HepG2 (cell line): Measurements from ENCODE around the gene RASSF7. TPM values are rescaled to one million over a fixed set of nuclear protein-coding genes. Genes with fewer than 3 reads are reported as not detected.

Experiments
- ATAC-seq: fragments of 200-7000 bp; cut with Tn5 transposase; 3 replicates; pipeline ENCODE4 v1.9.1; 2020; ENCODE audit warnings: mild to moderate bottlenecking, moderate library complexity
- BruUV-seq: library from RNA; stranded (reverse); fragments of 400-500 nt; replicated peaks from 2 replicates; lab custom pipeline; 2021; lab: Mats Ljungman, UMichigan
- CTCF ChIA-PET: fragments of 300-600 bp; formaldehyde crosslinking; extraction: SDS; loops from one replicate; lab custom pipeline; 2021; ENCODE audit warnings: low total read pairs, inconsistent platforms, low intra/inter-chr PET ratio; lab: Yijun Ruan, JAX
- POLR2A ChIA-PET: fragments of 350-600 bp; sonication (Branson Sonifier 250); formaldehyde crosslinking; loops from one replicate; lab custom pipeline; 2020; ENCODE audit warnings: antibody characterized with exemption, inconsistent platforms; lab: Yijun Ruan, JAX
- DNase-seq: peaks from one replicate; pipeline ENCODE4 v3.0.0-alpha.2; 2015; ENCODE audit warnings: low spot score
- FAIRE-seq: peaks from 3 replicates; lab custom pipeline; 2011; peaks lifted over from hg19 to GRCh38; lab: Jason Lieb, UNC
- H2AFZ ChIP-seq: one replicate; pipeline ENCODE4 v1.6.1; 2011; ENCODE audit warnings: low read length, inconsistent platforms
- H3K27ac ChIP-seq: fragments of 300-600 bp; 3 replicates; pipeline ENCODE4 v1.8.0; 2011; ENCODE audit warnings: mixed run types, mild to moderate bottlenecking, mixed read lengths, low read length, inconsistent platforms; ENCODE audit not compliant: insufficient read depth; ENCODE audit errors: extremely low read length
- H3K27me3 ChIP-seq, 2 experiments: fragments of 200-600 bp in 1 of 2; 2 replicates in 1 of 2; 3 replicates in 1 of 2; pipeline versions ENCODE4 v1.6.0 to v1.8.0; 2011; ENCODE audit warnings: low read length in 2 of 2, mild to moderate bottlenecking in 2 of 2, moderate library complexity in 2 of 2, inconsistent platforms in 1 of 2; ENCODE audit not compliant: insufficient read depth in 2 of 2, control insufficient read depth in 1 of 2
- H3K36me3 ChIP-seq, 2 experiments: fragments of 200-600 bp in 1 of 2; replicated peaks in 1 of 2; 2 replicates in 1 of 2; 3 replicates in 1 of 2; pipeline versions ENCODE4 v1.5.1 to v1.8.0; 2011; ENCODE audit warnings: low read length in 2 of 2, inconsistent platforms in 1 of 2; ENCODE audit not compliant: insufficient read depth in 2 of 2, control insufficient read depth in 1 of 2
- H3K4me1 ChIP-seq: 2 replicates; pipeline ENCODE4 v1.5.1; 2012; ENCODE audit warnings: low read length, inconsistent platforms; ENCODE audit not compliant: insufficient read depth
- H3K4me2 ChIP-seq: 2 replicates; pipeline ENCODE4 v1.6.0; 2011; ENCODE audit warnings: low read depth, low read length, inconsistent platforms
- H3K4me3 ChIP-seq, 3 experiments: fragments of 200-600 bp in 1 of 3; sonication (generic), shearing (Covaris generic) in 1 of 3; replicated peaks in 1 of 3; 2 replicates each; pipeline ENCODE4 v1.5.1; 2011 to 2016; ENCODE audit warnings: low read length in 3 of 3, inconsistent platforms in 2 of 3, low read depth in 2 of 3, mild to moderate bottlenecking in 2 of 3, control low read depth in 1 of 3, mixed read lengths in 1 of 3; ENCODE audit not compliant: insufficient read depth in 1 of 3
- H3K79me2 ChIP-seq: one replicate; pipeline ENCODE4 v1.6.1; 2011; ENCODE audit warnings: low read length, inconsistent platforms; ENCODE audit not compliant: insufficient read depth
- H3K9ac ChIP-seq: 2 replicates; pipeline ENCODE4 v1.6.0; 2011; ENCODE audit warnings: mild to moderate bottlenecking, low read depth, low read length, inconsistent platforms; ENCODE audit not compliant: insufficient read depth
- H3K9me3 ChIP-seq: 2 replicates; pipeline ENCODE4 v1.5.1; 2012; ENCODE audit warnings: mild to moderate bottlenecking, low read length
- H4K20me1 ChIP-seq: 2 replicates; pipeline ENCODE4 v1.6.0; 2011; ENCODE audit warnings: inconsistent platforms, mild to moderate bottlenecking, low read length, moderate library complexity; ENCODE audit not compliant: insufficient read depth
- AKAP8 ChIP-seq: sonication (generic); formaldehyde crosslinking; IDR thresholded peaks from 2 replicates; pipeline ENCODE4 v1.5.1; 2020; ENCODE audit warnings: mild to moderate bottlenecking, missing genetic modification reagents
- DNMT1 ChIP-seq: sonication (generic); formaldehyde crosslinking; IDR thresholded peaks from 2 replicates; pipeline ENCODE4 v1.5.1; 2020; ENCODE audit warnings: mild to moderate bottlenecking, missing genetic modification reagents
- DR1 ChIP-seq: sonication (generic); formaldehyde crosslinking; IDR thresholded peaks from 2 replicates; pipeline ENCODE4 v1.8.0; 2021; ENCODE audit warnings: mild to moderate bottlenecking, missing genetic modification reagents, inconsistent platforms
- MEIS2 ChIP-seq: sonication (generic); formaldehyde crosslinking; IDR thresholded peaks from 2 replicates; pipeline ENCODE4 v1.9.0; 2021; ENCODE audit warnings: mild to moderate bottlenecking, missing genetic modification reagents
- PHF8 ChIP-seq: sonication (generic); formaldehyde crosslinking; IDR thresholded peaks from 2 replicates; pipeline ENCODE4 v1.5.0; 2020; ENCODE audit warnings: missing genetic modification reagents
- SP1 ChIP-seq, 2 experiments: fragments of 450-650 bp in 1 of 2; sonication (generic) in 1 of 2; formaldehyde crosslinking in 1 of 2; IDR thresholded peaks; 2 replicates each; pipeline versions ENCODE4 v1.4.0 to v1.6.1; 2016 to 2020; ENCODE audit warnings: missing genetic modification reagents in 1 of 2
- ZNF121 ChIP-seq: sonication (generic); formaldehyde crosslinking; IDR thresholded peaks from 2 replicates; pipeline ENCODE4 v1.5.0; 2020; ENCODE audit warnings: mild to moderate bottlenecking, missing genetic modification reagents
- ZNF232 ChIP-seq: sonication (generic); formaldehyde crosslinking; IDR thresholded peaks from 2 replicates; pipeline ENCODE4 v1.4.0; 2020; ENCODE audit warnings: missing genetic modification reagents, borderline replicate concordance
- ZNF260 ChIP-seq: sonication (generic); formaldehyde crosslinking; IDR thresholded peaks from 2 replicates; pipeline ENCODE4 v1.4.0; 2020; ENCODE audit warnings: missing genetic modification reagents, low read depth, mild to moderate bottlenecking, borderline replicate concordance
- ZNF883 ChIP-seq: sonication (generic); formaldehyde crosslinking; IDR thresholded peaks from 2 replicates; pipeline ENCODE4 v1.5.1; 2020; ENCODE audit warnings: mild to moderate bottlenecking, missing genetic modification reagents; ENCODE audit errors: not compliant biosample characterization
- WGBS: methylation state at CpG from one replicate; pipeline ENCODE4 v1.1.6; 2017; ENCODE audit warnings: low lambda C conversion rate; 5-methylcytosine and 5-hydroxymethylcytosine counted together
- in situ Hi-C: cut with HindIII; loops from 2 replicates; pipeline ENCODE4 v1.10.0; 2017; ENCODE audit warnings: low pct_unique_long_range_greater_than_20kb; ENCODE audit not compliant: extremely low pct_ligation_motif_present
- intact Hi-C: fragments of 100-400 bp; cut with micrococcal nuclease; formaldehyde crosslinking; loops from one replicate; pipeline ENCODE4 v1.10.0; 2022; ENCODE audit not compliant: unreplicated experiment
- polyA plus RNA-seq, 8 experiments: library from polyadenylated mRNA; depleted of rRNA in 3 of 8; stranded (reverse) in 7 of 8; unstranded in 1 of 8; fragments of >200 nt; fragmentation: Illumina TruSeq in 4 of 8; extraction: Trizol in 4 of 8; gene quantifications; 2 replicates each; pipeline versions ENCODE4 v1.2.1 to v1.2.3, GENCODE V29; 2011 to 2016; ENCODE audit warnings: low read depth in 4 of 8, missing spikeins in 1 of 8, mixed read lengths in 1 of 8; ENCODE audit not compliant: insufficient read depth in 1 of 8
- total RNA-seq, 5 experiments: library from RNA; depleted of rRNA; stranded (reverse); fragments of >200 nt; fragmentation: Illumina TruSeq; extraction: Trizol; gene quantifications; 2 replicates each; pipeline ENCODE4 v1.2.3, GENCODE V29; 2016; ENCODE audit warnings: low read depth in 1 of 5
- TF ChIP-seq, protein P1 (sequence below): sonication (generic); formaldehyde crosslinking; IDR thresholded peaks from 2 replicates; pipeline ENCODE4 v1.5.1; 2020; ENCODE audit warnings: mild to moderate bottlenecking, missing genetic modification reagents, moderate library complexity
- TF ChIP-seq, protein P2 (sequence below): sonication (generic); formaldehyde crosslinking; IDR thresholded peaks from 2 replicates; pipeline ENCODE4 v1.8.0; 2023; ENCODE audit warnings: mild to moderate bottlenecking, missing genetic modification reagents
- TF ChIP-seq, protein P3 (sequence below), 2 experiments: fragments of 450-650 bp in 1 of 2; sonication (generic) in 1 of 2; formaldehyde crosslinking; IDR thresholded peaks; 2 replicates each; pipeline versions ENCODE4 v1.5.0 to v1.8.0; 2020 to 2022; ENCODE audit warnings: mild to moderate bottlenecking in 1 of 2, missing genetic modification reagents in 1 of 2
- TF ChIP-seq, protein P4 (sequence below): sonication (generic); formaldehyde crosslinking; IDR thresholded peaks from 2 replicates; pipeline ENCODE4 v1.4.0; 2020; ENCODE audit warnings: missing genetic modification reagents, borderline replicate concordance

RASSF7 gene
- total and polyA plus RNA-seq, 2 of the 13 experiments (the other 11 are each of a cell fraction or from before 2014, with no cell fraction given), result 20.2 to 28.6 TPM

DNA sequence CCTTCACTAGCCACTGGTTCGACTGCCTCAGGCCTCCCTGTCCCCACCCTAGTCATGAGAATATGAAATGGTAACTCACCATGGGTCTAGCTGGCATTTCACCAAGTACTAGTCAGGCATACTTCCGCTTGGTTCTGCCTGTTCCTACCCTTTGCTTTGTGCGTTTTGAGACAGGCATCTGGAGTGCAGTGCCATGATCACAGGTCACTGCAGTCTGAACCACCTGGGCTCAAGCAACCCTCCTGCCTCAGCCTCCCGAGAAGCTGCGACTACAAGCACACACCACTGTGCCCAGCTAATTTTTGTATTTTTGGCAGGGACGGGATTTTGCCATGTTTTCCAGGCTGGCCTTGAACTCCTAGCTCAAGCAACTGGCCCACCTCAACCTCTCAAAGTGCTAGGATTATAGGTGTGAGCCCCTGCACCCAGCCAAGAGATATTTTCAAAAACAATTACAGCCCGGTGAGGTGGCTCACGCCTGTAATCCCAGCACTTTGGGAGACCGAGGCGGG lies 39.5 kb upstream of the RASSF7 start:
- H3K9ac ChIP-seq, result no peak overlapping the region
- intact Hi-C loops (no loop called here), in situ Hi-C loops (no loop called here)
- H3K27ac ChIP-seq, result no peak overlapping the region
- H4K20me1 ChIP-seq, result no peaks in the 10 kb centered on the region
- H3K4me1 ChIP-seq, result peaks cover 44% of the 10 kb centered on the region
- no peak overlapping the region for H2AFZ ChIP-seq
- DNase-seq (no peak), ATAC-seq (peak; percentile 13), FAIRE-seq (no peak)
- no peaks in the 10 kb centered on the region for H3K36me3 ChIP-seq
- 0 out of 5 replicates have a peak, but pooled peaks cover 0 to 1% of the 10 kb centered on the region in 2 experiments for H3K27me3 ChIP-seq
- H3K79me2 ChIP-seq, result no peaks in the 10 kb centered on the region
- H3K9me3 ChIP-seq, result no peaks in the 10 kb centered on the region
- ChIA-PET POLR2A (no interaction called here), CTCF (no interaction called here)
- no TSS peak for BruUV-seq
- H3K4me2 ChIP-seq, result peak overlapping the region; percentile 58
- H3K4me3 ChIP-seq, result no peak overlapping the region
- 51% methylated on average over 10 of the region's 10 CpGs for WGBS
- no peak for TF ChIP-seq ZNF121
- TF ChIP-seq DNMT1 (CRISPR knock-in tag), result 0 out of 2 replicates have a peak, but pooled peaks have one; percentile 38
- TF ChIP-seq ZNF232 (CRISPR knock-in tag), result no peak
- TF ChIP-seq PHF8 (CRISPR knock-in tag), result no peak
- TF ChIP-seq, protein P1, sequence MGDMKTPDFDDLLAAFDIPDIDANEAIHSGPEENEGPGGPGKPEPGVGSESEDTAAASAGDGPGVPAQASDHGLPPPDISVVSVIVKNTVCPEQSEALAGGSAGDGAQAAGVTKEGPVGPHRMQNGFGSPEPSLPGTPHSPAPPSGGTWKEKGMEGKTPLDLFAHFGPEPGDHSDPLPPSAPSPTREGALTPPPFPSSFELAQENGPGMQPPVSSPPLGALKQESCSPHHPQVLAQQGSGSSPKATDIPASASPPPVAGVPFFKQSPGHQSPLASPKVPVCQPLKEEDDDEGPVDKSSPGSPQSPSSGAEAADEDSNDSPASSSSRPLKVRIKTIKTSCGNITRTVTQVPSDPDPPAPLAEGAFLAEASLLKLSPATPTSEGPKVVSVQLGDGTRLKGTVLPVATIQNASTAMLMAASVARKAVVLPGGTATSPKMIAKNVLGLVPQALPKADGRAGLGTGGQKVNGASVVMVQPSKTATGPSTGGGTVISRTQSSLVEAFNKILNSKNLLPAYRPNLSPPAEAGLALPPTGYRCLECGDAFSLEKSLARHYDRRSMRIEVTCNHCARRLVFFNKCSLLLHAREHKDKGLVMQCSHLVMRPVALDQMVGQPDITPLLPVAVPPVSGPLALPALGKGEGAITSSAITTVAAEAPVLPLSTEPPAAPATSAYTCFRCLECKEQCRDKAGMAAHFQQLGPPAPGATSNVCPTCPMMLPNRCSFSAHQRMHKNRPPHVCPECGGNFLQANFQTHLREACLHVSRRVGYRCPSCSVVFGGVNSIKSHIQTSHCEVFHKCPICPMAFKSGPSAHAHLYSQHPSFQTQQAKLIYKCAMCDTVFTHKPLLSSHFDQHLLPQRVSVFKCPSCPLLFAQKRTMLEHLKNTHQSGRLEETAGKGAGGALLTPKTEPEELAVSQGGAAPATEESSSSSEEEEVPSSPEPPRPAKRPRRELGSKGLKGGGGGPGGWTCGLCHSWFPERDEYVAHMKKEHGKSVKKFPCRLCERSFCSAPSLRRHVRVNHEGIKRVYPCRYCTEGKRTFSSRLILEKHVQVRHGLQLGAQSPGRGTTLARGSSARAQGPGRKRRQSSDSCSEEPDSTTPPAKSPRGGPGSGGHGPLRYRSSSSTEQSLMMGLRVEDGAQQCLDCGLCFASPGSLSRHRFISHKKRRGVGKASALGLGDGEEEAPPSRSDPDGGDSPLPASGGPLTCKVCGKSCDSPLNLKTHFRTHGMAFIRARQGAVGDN (CRISPR knock-in tag), result peak; percentile 26; the same call in 1 of the 2 replicates
- 0 out of 2 replicates have a peak, but pooled peaks have one; percentile 62 for TF ChIP-seq AKAP8 (CRISPR knock-in tag)
- TF ChIP-seq ZNF883 (CRISPR knock-in tag), result no peak
- TF ChIP-seq, protein P2, sequence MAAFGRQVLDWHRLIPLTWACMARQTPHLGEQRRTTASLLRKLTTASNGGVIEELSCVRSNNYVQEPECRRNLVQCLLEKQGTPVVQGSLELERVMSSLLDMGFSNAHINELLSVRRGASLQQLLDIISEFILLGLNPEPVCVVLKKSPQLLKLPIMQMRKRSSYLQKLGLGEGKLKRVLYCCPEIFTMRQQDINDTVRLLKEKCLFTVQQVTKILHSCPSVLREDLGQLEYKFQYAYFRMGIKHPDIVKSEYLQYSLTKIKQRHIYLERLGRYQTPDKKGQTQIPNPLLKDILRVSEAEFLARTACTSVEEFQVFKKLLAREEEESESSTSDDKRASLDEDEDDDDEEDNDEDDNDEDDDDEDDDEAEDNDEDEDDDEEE (CRISPR knock-in tag), result 0 out of 2 replicates have a peak, but pooled peaks have one; percentile 54
- TF ChIP-seq, protein P3, sequence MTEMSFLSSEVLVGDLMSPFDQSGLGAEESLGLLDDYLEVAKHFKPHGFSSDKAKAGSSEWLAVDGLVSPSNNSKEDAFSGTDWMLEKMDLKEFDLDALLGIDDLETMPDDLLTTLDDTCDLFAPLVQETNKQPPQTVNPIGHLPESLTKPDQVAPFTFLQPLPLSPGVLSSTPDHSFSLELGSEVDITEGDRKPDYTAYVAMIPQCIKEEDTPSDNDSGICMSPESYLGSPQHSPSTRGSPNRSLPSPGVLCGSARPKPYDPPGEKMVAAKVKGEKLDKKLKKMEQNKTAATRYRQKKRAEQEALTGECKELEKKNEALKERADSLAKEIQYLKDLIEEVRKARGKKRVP (CRISPR knock-in tag; IDR thresholded peaks at IDR 0.05), result no peak
- TF ChIP-seq MEIS2 (CRISPR knock-in tag), result peak; percentile 6; the same call in 1 of the 2 replicates
- TF ChIP-seq SP1 (IDR thresholded peaks at IDR 0.05), result no peak
- no peak for TF ChIP-seq SP1 (CRISPR knock-in tag; IDR thresholded peaks at IDR 0.05)
- TF ChIP-seq DR1 (CRISPR knock-in tag), result 0 out of 2 replicates have a peak, but pooled peaks have one; percentile 1
- TF ChIP-seq, protein P4, sequence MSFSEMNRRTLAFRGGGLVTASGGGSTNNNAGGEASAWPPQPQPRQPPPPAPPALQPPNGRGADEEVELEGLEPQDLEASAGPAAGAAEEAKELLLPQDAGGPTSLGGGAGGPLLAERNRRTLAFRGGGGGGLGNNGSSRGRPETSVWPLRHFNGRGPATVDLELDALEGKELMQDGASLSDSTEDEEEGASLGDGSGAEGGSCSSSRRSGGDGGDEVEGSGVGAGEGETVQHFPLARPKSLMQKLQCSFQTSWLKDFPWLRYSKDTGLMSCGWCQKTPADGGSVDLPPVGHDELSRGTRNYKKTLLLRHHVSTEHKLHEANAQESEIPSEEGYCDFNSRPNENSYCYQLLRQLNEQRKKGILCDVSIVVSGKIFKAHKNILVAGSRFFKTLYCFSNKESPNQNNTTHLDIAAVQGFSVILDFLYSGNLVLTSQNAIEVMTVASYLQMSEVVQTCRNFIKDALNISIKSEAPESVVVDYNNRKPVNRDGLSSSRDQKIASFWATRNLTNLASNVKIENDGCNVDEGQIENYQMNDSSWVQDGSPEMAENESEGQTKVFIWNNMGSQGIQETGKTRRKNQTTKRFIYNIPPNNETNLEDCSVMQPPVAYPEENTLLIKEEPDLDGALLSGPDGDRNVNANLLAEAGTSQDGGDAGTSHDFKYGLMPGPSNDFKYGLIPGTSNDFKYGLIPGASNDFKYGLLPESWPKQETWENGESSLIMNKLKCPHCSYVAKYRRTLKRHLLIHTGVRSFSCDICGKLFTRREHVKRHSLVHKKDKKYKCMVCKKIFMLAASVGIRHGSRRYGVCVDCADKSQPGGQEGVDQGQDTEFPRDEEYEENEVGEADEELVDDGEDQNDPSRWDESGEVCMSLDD (CRISPR knock-in tag), result no peak
- no peak for TF ChIP-seq ZNF260 (CRISPR knock-in tag)
